Spleen (tissue), 11 donors: ENCODE results near the gene YWHAQ. TPM values are rescaled to one million over a fixed set of nuclear protein-coding genes. Genes with fewer than 3 reads are reported as not detected.

ENCODE experiments used
- DNase-seq: peaks from one replicate; pipeline ENCODE4 v3.0.0-alpha.2; 2020
- H3K27ac ChIP-seq, 8 donors: fragments of 200-600 bp; sonication (generic) in 7 of 8; 1 replicate in 4 of 8; 2 replicates in 4 of 8; pipeline versions ENCODE4 v1.5.0 to v1.8.0; 2016 to 2021; ENCODE audit warnings: inconsistent platforms in 4 of 8, mild to moderate bottlenecking in 4 of 8, moderate library complexity in 1 of 8
- H3K27me3 ChIP-seq, 7 donors: fragments of 200-600 bp; sonication (generic) in 6 of 7; replicated peaks in 1 of 7; 1 replicate in 4 of 7; 2 replicates in 3 of 7; pipeline versions ENCODE4 v1.5.0 to v1.8.0; 2016 to 2021; ENCODE audit warnings: inconsistent platforms in 3 of 7, mild to moderate bottlenecking in 1 of 7
- H3K36me3 ChIP-seq, 6 donors: fragments of 200-600 bp; sonication (generic) in 5 of 6; 1 replicate in 4 of 6; 2 replicates in 2 of 6; pipeline versions ENCODE4 v1.5.0 to v1.8.0; 2016 to 2021; ENCODE audit warnings: inconsistent platforms in 2 of 6
- H3K4me1 ChIP-seq, 6 donors: fragments of 200-600 bp; sonication (generic) in 5 of 6; 1 replicate in 3 of 6; 2 replicates in 3 of 6; pipeline versions ENCODE4 v1.5.0 to v1.8.0; 2016 to 2021; ENCODE audit warnings: inconsistent platforms in 3 of 6
- H3K4me3 ChIP-seq, 8 donors: fragments of 200-600 bp; sonication (generic) in 7 of 8; 1 replicate in 4 of 8; 2 replicates in 4 of 8; pipeline versions ENCODE4 v1.5.0 to v1.8.0; 2016 to 2021; ENCODE audit warnings: inconsistent platforms in 4 of 8, mild to moderate bottlenecking in 4 of 8, moderate library complexity in 2 of 8
- H3K9me3 ChIP-seq, 8 donors: fragments of 200-600 bp; sonication (generic) in 7 of 8; 1 replicate in 4 of 8; 2 replicates in 4 of 8; pipeline versions ENCODE4 v1.5.0 to v1.8.0; 2016 to 2021; ENCODE audit warnings: inconsistent platforms in 4 of 8
- POLR2A ChIP-seq, 3 donors: fragments of 450-650 bp; IDR thresholded peaks; one replicate each; pipeline ENCODE4 v1.5.1; 2017; ENCODE audit warnings: antibody characterized with exemption in 3 of 3, mild to moderate bottlenecking in 1 of 3
- POLR2AphosphoS5 ChIP-seq, 3 donors: sonication (generic); formaldehyde crosslinking; IDR thresholded peaks; one replicate each; pipeline ENCODE4 v1.5.1; 2017; ENCODE audit warnings: antibody characterized with exemption in 3 of 3
- WGBS, 5 donors: extraction: QIAGEN DNeasy Blood & Tissue Kit in 3 of 5; methylation state at CpG; one replicate each; pipeline versions ENCODE4 v1.1.5 to v1.1.7; 2013 to 2018; 5-methylcytosine and 5-hydroxymethylcytosine counted together
- intact Hi-C: fragments of 100-400 bp; cut with DNase I; formaldehyde crosslinking; loops from one replicate; pipeline ENCODE4 v1.15.0; 2023; ENCODE audit warnings: low total_unique reads
- polyA plus RNA-seq, 3 donors: library from polyadenylated mRNA; stranded (reverse); fragments of 200-250 nt; gene quantifications; one replicate each; pipeline ENCODE4 v1.2.1, GENCODE V29; 2013
- total RNA-seq, 7 donors: library from RNA; depleted of rRNA in 3 of 7; stranded (reverse); fragments of >200 nt in 3 of 7; fragmentation: NEBNext Ultra II Directional in 4 of 7; extraction: Animal tissue kit (Norgen Biotek cat#: 25700) in 4 of 7; gene quantifications; one replicate each; pipeline versions ENCODE4 v1.1.0 to v1.2.1, GENCODE V29; 2016 to 2021
- TF ChIP-seq, protein P1 (sequence below), 11 experiments: fragments of 200-600 bp in 7 of 11; fragments of 450-650 bp in 4 of 11; sonication (generic) in 4 of 11; IDR thresholded peaks in 8 of 11; conservative IDR thresholded peaks in 3 of 11; 1 replicate in 7 of 11; 2 replicates in 4 of 11; pipeline versions ENCODE4 v1.4.0 to v1.8.0; 2016 to 2021; ENCODE audit warnings: antibody characterized with exemption in 11 of 11, inconsistent platforms in 4 of 11, mild to moderate bottlenecking in 1 of 11
- donor health status: healthy with polysubstance abuse.
- donor health status: DM: no; HTN: no; CAD: no; lungs with moderate emphysema.
- donor health status: DM: no; HTN: no; CAD: no.
- donor health status: Bipolar disorder and iron deficiency.
- donor health status: healthy.
- donor health status: DM: no; HTN: no; CAD: no.
- donor health status: DM: yes; HTN: yes; CAD: no.

YWHAQ gene
- total and polyA plus RNA-seq, 10 donors, result 69.0 to 162 (median 132) TPM

- Histone ChIP-seq H3K9me3 (no peaks in the 10 kb centered on the region), H3K4me1 (peaks cover 70 to 100% (median 94%) of the 10 kb centered on the region in 6 donors), H3K4me3 (no peak overlapping the region), H3K36me3 (peaks cover 0 to 6% (median 0%) of the 10 kb centered on the region in 6 donors), H3K27me3 (no peaks in the 10 kb centered on the region), H3K27ac (peak overlapping the region; percentile 51 to 99 (median 82))
- no peak for DNase-seq
- WGBS, 5 donors, result 65 to 79% (median 74%) methylated on average over 5 of the region's 5 CpGs
- intact Hi-C loops, result no loop called here
- TF ChIP-seq POLR2A (IDR thresholded peaks at IDR 0.05), result no peak
- TF ChIP-seq, protein P1, sequence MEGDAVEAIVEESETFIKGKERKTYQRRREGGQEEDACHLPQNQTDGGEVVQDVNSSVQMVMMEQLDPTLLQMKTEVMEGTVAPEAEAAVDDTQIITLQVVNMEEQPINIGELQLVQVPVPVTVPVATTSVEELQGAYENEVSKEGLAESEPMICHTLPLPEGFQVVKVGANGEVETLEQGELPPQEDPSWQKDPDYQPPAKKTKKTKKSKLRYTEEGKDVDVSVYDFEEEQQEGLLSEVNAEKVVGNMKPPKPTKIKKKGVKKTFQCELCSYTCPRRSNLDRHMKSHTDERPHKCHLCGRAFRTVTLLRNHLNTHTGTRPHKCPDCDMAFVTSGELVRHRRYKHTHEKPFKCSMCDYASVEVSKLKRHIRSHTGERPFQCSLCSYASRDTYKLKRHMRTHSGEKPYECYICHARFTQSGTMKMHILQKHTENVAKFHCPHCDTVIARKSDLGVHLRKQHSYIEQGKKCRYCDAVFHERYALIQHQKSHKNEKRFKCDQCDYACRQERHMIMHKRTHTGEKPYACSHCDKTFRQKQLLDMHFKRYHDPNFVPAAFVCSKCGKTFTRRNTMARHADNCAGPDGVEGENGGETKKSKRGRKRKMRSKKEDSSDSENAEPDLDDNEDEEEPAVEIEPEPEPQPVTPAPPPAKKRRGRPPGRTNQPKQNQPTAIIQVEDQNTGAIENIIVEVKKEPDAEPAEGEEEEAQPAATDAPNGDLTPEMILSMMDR (IDR thresholded peaks at IDR 0.05 in 8 of 11, conservative IDR thresholded peaks at IDR 0.05 in 3 of 11), result no peak
- no peak for TF ChIP-seq POLR2AphosphoS5 (IDR thresholded peaks at IDR 0.05)
These were observed 83.4 kb downstream of the YWHAQ start for GRCh38 chr2:9547262-9547991.

GRCh38 chr2:9545502-9545901 is 85.3 kb downstream of the YWHAQ start:
- peaks cover 56 to 100% (median 85%) of the 10 kb centered on the region in 6 donors for H3K4me1 ChIP-seq
- H3K4me3 ChIP-seq, result no peak overlapping the region
- intact Hi-C loops, result no loop called here
- no peak for TF ChIP-seq POLR2A (IDR thresholded peaks at IDR 0.05)
- TF ChIP-seq POLR2AphosphoS5 (IDR thresholded peaks at IDR 0.05), result no peak
- TF ChIP-seq, protein P1 (IDR thresholded peaks at IDR 0.05 in 8 of 11, conservative IDR thresholded peaks at IDR 0.05 in 3 of 11), result no peak
- H3K27ac ChIP-seq, result peak overlapping the region in 3 of 8 donors; percentile 25 to 69 (median 56)
- peaks cover 0 to 20% (median 5%) of the 10 kb centered on the region in 6 donors for H3K36me3 ChIP-seq
- H3K27me3 ChIP-seq, result no peaks in the 10 kb centered on the region
- WGBS, 5 donors, result 64 to 89% (median 85%) methylated on average over 5 of the region's 5 CpGs
- H3K9me3 ChIP-seq, result no peaks in the 10 kb centered on the region
- no peak for DNase-seq

GRCh38 chr2:9543557-9543956 is 87.2 kb downstream of the YWHAQ start:
- TF ChIP-seq POLR2A (IDR thresholded peaks at IDR 0.05) (no peak), POLR2AphosphoS5 (IDR thresholded peaks at IDR 0.05) (no peak)
- TF ChIP-seq, protein P1 (IDR thresholded peaks at IDR 0.05 in 8 of 11, conservative IDR thresholded peaks at IDR 0.05 in 3 of 11), result no peak
- peaks cover 59 to 100% (median 85%) of the 10 kb centered on the region in 6 donors for H3K4me1 ChIP-seq
- WGBS, 5 donors, result 4 to 33% (median 22%) methylated on average over 1 of the region's 1 CpG

DNA sequence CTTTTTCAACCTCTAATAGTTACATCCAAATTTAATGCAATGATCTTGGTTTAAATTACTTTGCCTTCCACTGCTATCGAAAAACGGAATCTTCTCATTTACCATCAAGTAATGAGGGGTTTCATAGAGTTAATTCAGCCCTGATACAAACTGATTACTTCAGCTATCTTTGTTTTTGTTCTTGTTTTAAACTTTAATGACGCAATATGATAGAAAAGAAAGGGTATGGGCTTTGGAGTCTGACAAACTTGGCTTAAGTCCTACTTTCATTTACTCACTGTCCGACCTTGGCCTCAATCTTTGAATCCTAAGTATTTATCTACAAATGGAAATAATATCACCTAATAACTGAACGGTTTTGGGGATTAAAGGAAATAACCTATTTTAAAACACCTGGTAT is 91.3 kb downstream of the YWHAQ start:
- Histone ChIP-seq H3K27me3 (no peaks in the 10 kb centered on the region), H3K27ac (peak overlapping the region in 7 of 8 donors; percentile 1 to 79 (median 45)), H3K4me1 (peaks cover 35 to 98% (median 68%) of the 10 kb centered on the region in 6 donors), H3K9me3 (no peaks in the 10 kb centered on the region), H3K4me3 (peak overlapping the region in 1 of 8 donors; percentile 3), H3K36me3 (peaks cover 0 to 29% (median 8%) of the 10 kb centered on the region in 6 donors)
- 62 to 64% (median 63%) methylated on average over 5 of the region's 5 CpGs for WGBS, 5 donors
- TF ChIP-seq POLR2AphosphoS5 (IDR thresholded peaks at IDR 0.05), result no peak
- no peak for TF ChIP-seq POLR2A (IDR thresholded peaks at IDR 0.05)
- TF ChIP-seq, protein P1 (IDR thresholded peaks at IDR 0.05 in 8 of 11, conservative IDR thresholded peaks at IDR 0.05 in 3 of 11), result no peak
- no peak for DNase-seq
- intact Hi-C loops, result no loop called here

More at GRCh38 chr2:9543557-9543956, 87.2 kb downstream of the YWHAQ start:
- Histone ChIP-seq H3K4me3 (no peak overlapping the region), H3K36me3 (peaks cover 0 to 20% (median 5%) of the 10 kb centered on the region in 6 donors), H3K27ac (peak overlapping the region in 5 of 8 donors; percentile 24 to 69 (median 32)), H3K27me3 (no peaks in the 10 kb centered on the region), H3K9me3 (no peaks in the 10 kb centered on the region)
- intact Hi-C loops, result no loop called here
- no peak for DNase-seq
